GM10266 (cell line): ENCODE data around the gene SORCS3.

Experiments used
- DNase-seq: peaks from one replicate; pipeline ENCODE4 v3.0.0; 2012; ENCODE audit errors: extremely low spot score
- TF ChIP-seq, protein P1 (sequence below): IDR thresholded peaks from 2 replicates; pipeline ENCODE4 v1.5.1; 2012; ENCODE audit warnings: mild to moderate bottlenecking, low read depth; ENCODE audit not compliant: control insufficient read depth, insufficient read depth; ENCODE audit errors: missing control alignments

SORCS3 gene

DNA sequence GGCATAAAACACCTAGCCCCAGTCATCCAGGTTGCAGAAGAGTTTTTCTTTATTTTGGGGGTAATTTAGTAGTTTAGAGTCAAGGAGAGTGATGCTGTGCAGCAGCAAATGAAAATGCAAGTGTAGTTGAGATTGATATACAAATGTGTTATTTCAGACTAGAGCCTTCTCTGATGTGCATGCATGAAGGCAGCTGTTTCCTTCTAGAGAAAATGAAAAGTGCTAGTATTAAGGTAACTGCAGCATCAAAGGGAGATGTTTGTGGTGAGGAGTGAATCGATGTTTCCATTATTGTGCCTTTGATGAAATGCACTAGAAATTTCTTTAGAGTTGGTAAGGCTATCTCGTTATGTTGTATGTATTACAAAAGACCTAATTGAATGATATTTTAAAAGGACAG lies 339.3 kb downstream of the SORCS3 start:
- TF ChIP-seq, protein P1, sequence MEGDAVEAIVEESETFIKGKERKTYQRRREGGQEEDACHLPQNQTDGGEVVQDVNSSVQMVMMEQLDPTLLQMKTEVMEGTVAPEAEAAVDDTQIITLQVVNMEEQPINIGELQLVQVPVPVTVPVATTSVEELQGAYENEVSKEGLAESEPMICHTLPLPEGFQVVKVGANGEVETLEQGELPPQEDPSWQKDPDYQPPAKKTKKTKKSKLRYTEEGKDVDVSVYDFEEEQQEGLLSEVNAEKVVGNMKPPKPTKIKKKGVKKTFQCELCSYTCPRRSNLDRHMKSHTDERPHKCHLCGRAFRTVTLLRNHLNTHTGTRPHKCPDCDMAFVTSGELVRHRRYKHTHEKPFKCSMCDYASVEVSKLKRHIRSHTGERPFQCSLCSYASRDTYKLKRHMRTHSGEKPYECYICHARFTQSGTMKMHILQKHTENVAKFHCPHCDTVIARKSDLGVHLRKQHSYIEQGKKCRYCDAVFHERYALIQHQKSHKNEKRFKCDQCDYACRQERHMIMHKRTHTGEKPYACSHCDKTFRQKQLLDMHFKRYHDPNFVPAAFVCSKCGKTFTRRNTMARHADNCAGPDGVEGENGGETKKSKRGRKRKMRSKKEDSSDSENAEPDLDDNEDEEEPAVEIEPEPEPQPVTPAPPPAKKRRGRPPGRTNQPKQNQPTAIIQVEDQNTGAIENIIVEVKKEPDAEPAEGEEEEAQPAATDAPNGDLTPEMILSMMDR, result no peak
- DNase-seq, result no peak

DNA sequence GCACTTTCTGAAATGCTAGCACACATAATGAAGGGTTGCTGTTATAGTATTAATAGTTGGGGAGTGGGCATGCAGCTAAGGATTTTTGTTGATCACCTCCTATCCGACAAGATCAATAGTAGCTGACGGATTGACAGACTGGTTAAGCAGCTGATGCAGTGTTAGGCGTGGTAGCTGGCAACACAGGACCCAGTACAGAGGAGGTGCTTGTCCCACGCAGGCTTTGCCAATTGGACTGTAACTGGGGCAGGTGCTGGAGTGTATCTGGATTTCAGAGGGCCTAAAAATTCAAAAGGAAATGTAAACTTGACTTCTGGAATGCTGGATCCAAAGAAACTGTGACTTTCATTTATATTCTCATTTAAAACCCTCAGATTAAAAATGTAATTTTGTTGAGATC lies 340.9 kb downstream of the SORCS3 start:
- no peak for DNase-seq
- TF ChIP-seq, protein P1, result no peak

DNA sequence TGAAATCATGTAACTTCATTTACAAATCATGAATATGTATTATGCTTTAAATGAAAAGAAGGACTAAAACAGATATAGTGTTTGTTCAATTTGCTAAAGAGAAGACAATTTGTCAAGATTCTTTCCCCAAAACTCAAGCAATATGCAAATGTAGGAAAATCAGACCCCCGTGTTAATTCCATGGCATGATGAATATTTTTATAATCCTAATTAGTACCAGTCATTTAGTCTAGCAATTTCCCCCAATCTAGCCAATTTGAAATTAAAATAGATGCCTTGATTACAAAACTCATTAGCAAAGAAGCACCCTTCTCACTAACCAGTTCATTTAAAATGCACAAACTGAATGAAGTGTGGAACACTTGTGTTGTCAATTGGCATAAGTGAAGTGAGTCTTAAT lies 347.6 kb downstream of the SORCS3 start:
- DNase-seq, result no peak
- TF ChIP-seq, protein P1, result no peak

DNA sequence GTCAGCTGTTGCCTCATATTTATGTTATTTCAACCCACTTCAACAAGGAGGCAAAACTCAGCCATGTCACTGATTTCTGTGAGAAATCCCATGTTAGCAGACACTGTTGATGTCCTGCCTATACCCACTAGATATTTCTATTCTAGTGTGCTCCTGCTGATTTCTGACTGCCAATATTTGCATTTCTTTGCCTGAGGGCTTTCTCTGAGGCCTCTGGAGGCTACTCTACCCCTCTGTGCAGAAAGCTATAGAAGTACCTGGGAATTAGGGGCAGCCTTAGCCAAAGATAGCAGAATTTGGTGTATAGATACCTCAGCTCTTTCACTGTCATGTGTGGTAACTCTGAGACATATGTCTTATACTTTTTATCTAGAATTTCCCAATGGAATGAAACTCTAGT lies 348.8 kb downstream of the SORCS3 start:
- DNase-seq, result no peak
- TF ChIP-seq, protein P1, result no peak

DNA sequence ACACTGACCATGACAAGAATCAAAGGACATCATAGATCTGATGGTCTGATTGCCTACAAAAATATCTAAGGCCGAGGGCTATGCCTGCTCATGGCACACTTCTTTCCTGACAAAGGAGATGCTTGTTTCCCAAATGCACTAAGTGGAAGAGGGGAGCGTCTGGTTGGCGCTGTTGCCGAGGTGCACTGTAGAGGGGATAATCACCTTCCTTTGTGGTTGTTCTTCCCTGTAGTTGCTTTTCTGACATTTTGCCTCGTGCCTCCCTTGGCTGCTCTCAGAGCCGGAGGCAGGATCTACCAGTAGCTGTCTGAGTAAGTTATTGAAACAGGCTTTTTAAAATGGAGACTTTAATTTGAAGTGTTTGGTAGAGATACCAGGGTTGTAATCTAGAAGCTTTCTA lies 352.0 kb downstream of the SORCS3 start:
- DNase-seq, result no peak
- TF ChIP-seq, protein P1, result no peak

DNA sequence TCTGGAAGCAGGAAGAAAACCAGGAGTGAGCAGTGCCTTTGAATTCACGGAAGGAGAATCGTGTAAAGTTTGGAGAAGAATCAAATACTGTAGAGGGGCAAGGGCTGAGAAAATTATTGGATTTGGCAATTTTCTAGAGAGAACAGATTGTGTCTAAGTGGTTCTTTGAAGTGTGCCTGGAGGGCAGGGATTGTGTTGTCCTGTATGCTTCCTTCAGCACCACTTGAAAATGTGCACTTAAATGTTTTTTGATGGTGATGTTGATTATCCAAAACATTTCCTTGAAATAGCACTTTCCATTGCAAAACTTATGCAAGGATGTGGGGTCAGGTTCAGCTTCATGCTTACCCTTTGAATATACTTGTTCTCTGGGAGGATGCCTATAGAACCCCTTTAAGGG lies 360.2 kb downstream of the SORCS3 start:
- TF ChIP-seq, protein P1, result no peak

DNA sequence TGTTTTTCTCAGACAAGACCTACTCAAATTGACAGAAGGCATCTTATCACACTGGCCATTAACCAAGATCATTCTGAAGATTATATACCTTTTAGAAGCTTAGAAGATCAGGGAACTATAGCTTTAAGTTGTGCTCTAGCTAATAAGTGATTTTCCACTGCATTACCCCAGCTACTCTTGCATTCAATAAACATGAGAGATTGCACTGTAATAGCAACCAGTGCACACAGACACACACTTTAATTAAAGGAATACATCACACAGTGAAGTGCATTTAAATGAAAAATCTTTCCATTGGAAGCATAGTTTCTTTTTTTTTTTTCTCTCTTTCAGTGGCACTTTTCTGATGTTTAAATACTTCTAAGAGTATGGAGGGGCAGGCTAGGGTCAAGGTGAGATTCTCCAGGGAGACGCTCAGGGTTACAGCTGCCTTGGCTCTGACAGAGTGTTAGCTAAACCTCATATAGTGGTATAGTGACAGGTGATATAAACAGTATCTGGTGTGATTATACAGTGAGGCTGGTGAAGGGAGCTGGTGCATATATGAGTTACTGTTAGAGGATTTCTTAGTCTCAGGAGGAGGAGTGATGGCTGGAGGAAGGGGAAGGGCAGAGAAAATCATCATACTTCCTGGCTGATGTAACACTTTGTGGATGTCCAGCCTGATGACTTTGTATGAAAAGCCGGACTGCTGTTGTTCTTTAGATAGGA lies 369.5 kb downstream of the SORCS3 start:
- TF ChIP-seq, protein P1, result no peak
- no peak for DNase-seq

More for the DNA sequence above, 360.2 kb downstream of the SORCS3 start:
- no peak for DNase-seq
